Keratinocyte (primary cell): ENCODE results near the gene ABCB9. TPM values are rescaled to one million over a fixed set of nuclear protein-coding genes. Genes with fewer than 3 reads are reported as not detected.

Experiments used
- DNase-seq: peaks from one replicate; pipeline ENCODE4 v3.0.0-alpha.2; 2011; ENCODE audit warnings: low read depth, missing footprints, low spot score
- FAIRE-seq: peaks from 2 replicates; lab custom pipeline; 2011; peaks lifted over from hg19 to GRCh38; lab: Jason Lieb, UNC
- H2AFZ ChIP-seq: 2 replicates; pipeline ENCODE4 v1.6.0; 2012; ENCODE audit warnings: low read length, control low read depth, inconsistent platforms; ENCODE audit not compliant: control insufficient read depth
- H3K27ac ChIP-seq: 2 replicates; pipeline ENCODE4 v1.5.1; 2011; ENCODE audit warnings: low read length; ENCODE audit not compliant: control insufficient read depth, insufficient read depth
- H3K27me3 ChIP-seq: 3 replicates; pipeline ENCODE4 v1.6.0; 2011; ENCODE audit warnings: low read length; ENCODE audit not compliant: control insufficient read depth, insufficient read depth; ENCODE audit errors: extremely low read depth
- H3K36me3 ChIP-seq, 2 experiments: 2 replicates in 1 of 2; 3 replicates in 1 of 2; pipeline ENCODE4 v1.5.1; 2011; ENCODE audit warnings: low read length in 2 of 2, mild to moderate bottlenecking in 1 of 2; ENCODE audit not compliant: control insufficient read depth in 2 of 2, insufficient read depth in 2 of 2; ENCODE audit errors: extremely low read depth in 1 of 2
- H3K4me1 ChIP-seq: 3 replicates; pipeline ENCODE4 v1.5.1; 2011; ENCODE audit warnings: low read length; ENCODE audit not compliant: control insufficient read depth, insufficient read depth; ENCODE audit errors: extremely low read depth
- H3K4me2 ChIP-seq: 3 replicates; pipeline ENCODE4 v1.6.0; 2011; ENCODE audit warnings: low read depth, low read length; ENCODE audit not compliant: control insufficient read depth, insufficient read depth; ENCODE audit errors: extremely low read depth
- H3K4me3 ChIP-seq, 3 experiments: fragments of 200-600 bp in 1 of 3; sonication (generic) in 1 of 3; 2 replicates in 2 of 3; 3 replicates in 1 of 3; pipeline ENCODE4 v1.5.1; 2011 to 2016; ENCODE audit warnings: low read length in 3 of 3, mild to moderate bottlenecking in 3 of 3, control low read depth in 2 of 3, inconsistent platforms in 1 of 3, low read depth in 1 of 3, mixed read lengths in 1 of 3, mixed run types in 1 of 3, moderate library complexity in 1 of 3; ENCODE audit not compliant: control insufficient read depth in 2 of 3, insufficient read depth in 2 of 3; ENCODE audit errors: extremely low read depth in 1 of 3
- H3K79me2 ChIP-seq: 2 replicates; pipeline ENCODE4 v1.6.0; 2012; ENCODE audit warnings: low read length; ENCODE audit not compliant: control insufficient read depth, insufficient read depth
- H3K9ac ChIP-seq: 3 replicates; pipeline ENCODE4 v1.6.0; 2011; ENCODE audit warnings: low read length; ENCODE audit not compliant: control insufficient read depth, insufficient read depth; ENCODE audit errors: extremely low read depth
- H3K9me1 ChIP-seq: 3 replicates; pipeline ENCODE4 v1.6.0; 2011; ENCODE audit warnings: low read length; ENCODE audit not compliant: control insufficient read depth, insufficient read depth; ENCODE audit errors: extremely low read depth
- H3K9me3 ChIP-seq: 2 replicates; pipeline ENCODE4 v1.5.1; 2012; ENCODE audit warnings: low read depth, low read length; ENCODE audit not compliant: control insufficient read depth
- H4K20me1 ChIP-seq: 3 replicates; pipeline ENCODE4 v1.6.0; 2011; ENCODE audit warnings: low read length; ENCODE audit not compliant: control insufficient read depth, insufficient read depth; ENCODE audit errors: extremely low read depth
- EZH2 ChIP-seq: IDR thresholded peaks from one replicate; pipeline ENCODE4 v1.6.1; 2012; ENCODE audit warnings: inconsistent platforms, mild to moderate bottlenecking, low read length, moderate library complexity
- dilution Hi-C: fragments of 300-500 bp; cut with MboI; formaldehyde crosslinking; loops from one replicate; pipeline ENCODE4 v1.7.0; 2020; ENCODE audit warnings: low sequenced_read_pairs; ENCODE audit not compliant: extremely low pct_ligation_motif_present
- polyA plus RNA-seq, 5 experiments: library from polyadenylated mRNA; depleted of rRNA in 3 of 5; stranded (reverse) in 3 of 5; stranded (forward) in 1 of 5; unstranded in 1 of 5; fragments of >200 nt; gene quantifications; 1 replicate in 1 of 5; 2 replicates in 3 of 5; 3 replicates in 1 of 5; pipeline versions ENCODE4 v1.2.1 to v1.2.3, GENCODE V29; 2011 to 2012; ENCODE audit warnings: missing spikeins in 2 of 5, low read depth in 1 of 5, low replicate concordance in 1 of 5
- TF ChIP-seq, protein P1 (sequence below), 3 experiments: IDR thresholded peaks in 1 of 3; conservative IDR thresholded peaks in 1 of 3; optimal IDR thresholded peaks in 1 of 3; 2 replicates in 2 of 3; 3 replicates in 1 of 3; pipeline versions ENCODE3 to v1.5.1; 2011; ENCODE audit warnings: low read length in 3 of 3, mild to moderate bottlenecking in 3 of 3, moderate library complexity in 2 of 3, control low read depth in 1 of 3, inconsistent platforms in 1 of 3; ENCODE audit not compliant: insufficient read depth in 2 of 3; ENCODE audit errors: extremely low read depth in 1 of 3

The ABCB9 gene
- polyA plus RNA-seq, 1 donor (not counting 4 experiments of a cell fraction or from before 2014, with no cell fraction given), result 4.0 TPM

DNA sequence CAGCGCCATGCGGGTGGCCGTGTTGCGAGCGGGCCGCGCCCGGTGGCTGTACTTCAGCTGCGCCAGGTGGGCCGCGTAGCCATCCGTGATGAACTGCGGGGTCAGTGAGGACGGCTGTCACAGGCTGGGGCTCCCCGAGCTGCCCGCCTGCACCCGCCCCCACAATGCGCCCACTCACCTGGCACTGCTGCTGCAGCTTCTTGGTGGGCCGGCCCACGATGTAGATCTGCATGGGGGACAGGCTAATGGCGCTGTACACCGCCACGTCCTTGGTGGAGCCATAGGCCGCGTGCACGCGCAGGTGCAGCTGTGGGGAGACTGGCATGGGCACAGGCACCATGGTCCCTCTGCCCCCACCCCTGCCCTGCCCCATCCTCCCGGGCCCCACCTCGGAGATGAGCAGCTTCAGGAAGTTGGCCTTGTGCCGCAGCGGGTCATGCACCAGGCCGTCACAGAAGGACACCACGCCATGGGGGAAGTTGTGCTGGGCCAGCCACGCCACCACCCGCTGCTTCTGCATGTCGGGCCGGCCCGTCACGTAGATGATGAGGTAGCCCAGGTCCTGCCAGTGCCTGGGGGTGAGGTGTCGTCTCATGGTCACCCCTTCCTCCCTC, 20.1 kb upstream of the ABCB9 start:
- no peaks in the 10 kb centered on the region for H3K9me3 ChIP-seq
- peaks cover 10% of the 10 kb centered on the region for H3K4me1 ChIP-seq

DNA sequence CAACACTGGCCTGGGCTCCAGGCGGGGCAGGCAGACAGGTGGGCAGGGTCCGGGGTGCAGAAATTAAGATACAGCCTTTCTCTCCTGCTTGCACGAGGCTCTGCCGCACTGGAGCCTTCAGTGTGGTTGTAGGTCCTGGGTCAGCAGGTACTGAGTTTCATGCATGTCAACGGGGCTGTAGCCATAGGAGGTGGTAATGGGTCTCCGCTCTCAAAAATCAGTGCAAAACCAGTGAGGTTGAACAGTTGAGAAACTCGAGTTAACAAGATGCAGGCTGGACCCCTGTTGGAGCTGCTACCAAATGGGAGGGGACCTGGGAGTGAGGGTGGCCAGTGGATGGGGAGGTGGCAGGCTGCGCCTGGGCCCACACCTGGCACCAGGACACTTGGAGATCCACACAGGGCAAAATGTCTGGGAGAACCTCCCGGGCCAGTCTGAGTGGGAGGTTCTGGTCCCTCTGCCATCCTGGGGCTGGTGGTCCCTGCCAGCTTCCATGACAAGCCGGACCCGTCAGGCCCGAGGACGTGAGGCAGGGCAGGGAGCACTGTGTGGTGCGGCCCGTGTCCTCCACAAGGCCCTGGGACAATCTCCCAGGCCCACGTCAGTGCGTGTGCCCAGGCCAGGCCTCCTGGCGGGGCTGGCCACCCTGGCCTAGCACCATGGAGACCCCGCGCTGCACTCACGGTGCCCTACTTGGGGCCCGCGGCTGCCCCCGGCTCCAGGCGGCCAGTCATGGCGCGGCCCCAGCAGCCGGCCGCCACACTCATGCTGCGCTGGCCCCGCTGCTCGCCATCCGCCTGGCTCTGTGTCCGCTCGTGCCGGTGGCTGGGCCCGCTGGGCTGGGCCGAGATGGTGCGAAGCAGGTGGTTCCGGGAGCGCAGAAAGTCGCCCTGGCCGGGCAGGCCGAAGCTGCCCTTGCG, 19.3 kb upstream of the ABCB9 start:
- Histone ChIP-seq H4K20me1 (no peaks in the 10 kb centered on the region), H3K27me3 (no peaks in the 10 kb centered on the region), H3K79me2 (peaks cover 26% of the 10 kb centered on the region), H3K9me1 (peaks cover 2% of the 10 kb centered on the region), H3K4me2 (no peak overlapping the region), H3K9me3 (no peaks in the 10 kb centered on the region), H3K4me1 (peaks cover 10% of the 10 kb centered on the region), H3K4me3 (no peak overlapping the region), H2AFZ (no peak overlapping the region), H3K27ac (no peak overlapping the region), H3K9ac (no peak overlapping the region), H3K36me3 (peaks cover 13 to 18% of the 10 kb centered on the region in 2 experiments)
- dilution Hi-C loops, result no loop called here
- DNase-seq, result no peak
- no peak for FAIRE-seq
- no peak for TF ChIP-seq EZH2
- TF ChIP-seq, protein P1, sequence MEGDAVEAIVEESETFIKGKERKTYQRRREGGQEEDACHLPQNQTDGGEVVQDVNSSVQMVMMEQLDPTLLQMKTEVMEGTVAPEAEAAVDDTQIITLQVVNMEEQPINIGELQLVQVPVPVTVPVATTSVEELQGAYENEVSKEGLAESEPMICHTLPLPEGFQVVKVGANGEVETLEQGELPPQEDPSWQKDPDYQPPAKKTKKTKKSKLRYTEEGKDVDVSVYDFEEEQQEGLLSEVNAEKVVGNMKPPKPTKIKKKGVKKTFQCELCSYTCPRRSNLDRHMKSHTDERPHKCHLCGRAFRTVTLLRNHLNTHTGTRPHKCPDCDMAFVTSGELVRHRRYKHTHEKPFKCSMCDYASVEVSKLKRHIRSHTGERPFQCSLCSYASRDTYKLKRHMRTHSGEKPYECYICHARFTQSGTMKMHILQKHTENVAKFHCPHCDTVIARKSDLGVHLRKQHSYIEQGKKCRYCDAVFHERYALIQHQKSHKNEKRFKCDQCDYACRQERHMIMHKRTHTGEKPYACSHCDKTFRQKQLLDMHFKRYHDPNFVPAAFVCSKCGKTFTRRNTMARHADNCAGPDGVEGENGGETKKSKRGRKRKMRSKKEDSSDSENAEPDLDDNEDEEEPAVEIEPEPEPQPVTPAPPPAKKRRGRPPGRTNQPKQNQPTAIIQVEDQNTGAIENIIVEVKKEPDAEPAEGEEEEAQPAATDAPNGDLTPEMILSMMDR (optimal IDR thresholded peaks at IDR 0.05 in 1 of 3, IDR thresholded peaks at IDR 0.05 in 1 of 3, conservative IDR thresholded peaks at IDR 0.05 in 1 of 3; ENCODE audit: extremely low read depth in 1 of 3, insufficient read depth in 2 of 3, low read length in 3 of 3), result no peak

More for the DNA sequence above, 20.1 kb upstream of the ABCB9 start:
- Histone ChIP-seq H3K36me3 (peaks cover 13 to 18% of the 10 kb centered on the region in 2 experiments), H3K4me3 (no peak overlapping the region), H3K9ac (no peak overlapping the region), H4K20me1 (no peaks in the 10 kb centered on the region), H3K27me3 (no peaks in the 10 kb centered on the region), H2AFZ (no peak overlapping the region), H3K9me1 (peaks cover 2% of the 10 kb centered on the region), H3K79me2 (peaks cover 19% of the 10 kb centered on the region), H3K4me2 (no peak overlapping the region), H3K27ac (no peak overlapping the region)
- dilution Hi-C loops, result no loop called here
- TF ChIP-seq EZH2, result no peak
- TF ChIP-seq, protein P1 (optimal IDR thresholded peaks at IDR 0.05 in 1 of 3, IDR thresholded peaks at IDR 0.05 in 1 of 3, conservative IDR thresholded peaks at IDR 0.05 in 1 of 3; ENCODE audit: extremely low read depth in 1 of 3, insufficient read depth in 2 of 3, low read length in 3 of 3), result no peak
- no peak for DNase-seq
- no peak for FAIRE-seq
